IPS-NIHi11 (cell line): ENCODE results near the gene PAFAH2.
A peak's percentile ranks its signal among the peaks of the same experiment; 100 is the strongest.
"Not testable (repeated sequence)": the region's sequence is repeated elsewhere in the genome, so short reads cannot be mapped to it uniquely, and the experiment has no call there.

Experiments used
- DNase-seq: peaks from one replicate; pipeline ENCODE4 v3.0.0; 2012; ENCODE audit warnings: mixed read lengths, low spot score

PAFAH2 gene

GRCh38 chr1:25985171-25985570 is 12.7 kb downstream of the PAFAH2 start:
- no peak for DNase-seq

- no peak for DNase-seq
Observed at GRCh38 chr1:25979210-25979609, 18.7 kb downstream of the PAFAH2 start.

- DNase-seq: no peak
Observed at GRCh38 chr1:25978403-25978802, 19.5 kb downstream of the PAFAH2 start.

- DNase-seq: no peak
Observed at GRCh38 chr1:25977801-25978200, 20.1 kb downstream of the PAFAH2 start.

GRCh38 chr1:25973610-25974321 is 24.1 kb downstream of the PAFAH2 start:
- no peak for DNase-seq

GRCh38 chr1:25971811-25972180 is 26.1 kb downstream of the PAFAH2 start:
- DNase-seq: no peak

- DNase-seq: peak; percentile 29
Observed at GRCh38 chr1:25971066-25971810, 26.6 kb downstream of the PAFAH2 start.

- no peak for DNase-seq
Observed at GRCh38 chr1:25967308-25967707, 30.6 kb downstream of the PAFAH2 start.

GRCh38 chr1:25959611-25960010 is 38.3 kb downstream of the PAFAH2 start:
- DNase-seq: no peak

- no peak for DNase-seq
Observed at GRCh38 chr1:25958465-25958864, 39.4 kb downstream of the PAFAH2 start.

GRCh38 chr1:25955553-25955952 is 42.3 kb downstream of the PAFAH2 start:
- no peak for DNase-seq

- DNase-seq: no peak
Observed at GRCh38 chr1:25954282-25954938, 43.5 kb downstream of the PAFAH2 start.

GRCh38 chr1:25952841-25953401 is 44.9 kb downstream of the PAFAH2 start:
- DNase-seq: no peak

GRCh38 chr1:25948641-25949040 is 49.2 kb downstream of the PAFAH2 start:
- no peak for DNase-seq

- DNase-seq: no peak
Observed at GRCh38 chr1:25947027-25947426, 50.8 kb downstream of the PAFAH2 start.

GRCh38 chr1:25945761-25946160 is 52.1 kb downstream of the PAFAH2 start:
- no peak for DNase-seq

GRCh38 chr1:25944986-25945385 is 52.9 kb downstream of the PAFAH2 start:
- no peak for DNase-seq

- not testable (repeated sequence) for DNase-seq
Observed at GRCh38 chr1:25943511-25943910, 54.4 kb downstream of the PAFAH2 start.

- no peak for DNase-seq
Observed at GRCh38 chr1:25936947-25937346, 60.9 kb downstream of the PAFAH2 start.

GRCh38 chr1:25933479-25934365 is 64.1 kb downstream of the PAFAH2 start:
- no peak for DNase-seq

- not testable (repeated sequence) for DNase-seq
Observed at GRCh38 chr1:25932811-25933400, 65.0 kb downstream of the PAFAH2 start.
